Osteoblast (primary cell): ENCODE data around the gene EYS. TPM values are rescaled to one million over a fixed set of nuclear protein-coding genes. Genes with fewer than 3 reads are reported as not detected.

Experiments
- DNase-seq: peaks from one replicate; pipeline ENCODE4 v3.0.0; 2011; ENCODE audit warnings: low spot score, mixed read lengths; ENCODE audit not compliant: insufficient read length; ENCODE audit errors: missing footprints
- H2AFZ ChIP-seq: 2 replicates; pipeline ENCODE4 v1.6.0; 2011; ENCODE audit warnings: mild to moderate bottlenecking, low read length
- H3K27ac ChIP-seq: 2 replicates; pipeline ENCODE4 v1.5.1; 2011; ENCODE audit warnings: mild to moderate bottlenecking, low read depth, low read length, moderate library complexity
- H3K27me3 ChIP-seq: 2 replicates; pipeline ENCODE4 v1.6.0; 2012; ENCODE audit warnings: mild to moderate bottlenecking, control low read depth, inconsistent platforms, low read length, moderate library complexity; ENCODE audit not compliant: insufficient read depth
- H3K36me3 ChIP-seq: 2 replicates; pipeline ENCODE4 v1.5.1; 2011; ENCODE audit warnings: mild to moderate bottlenecking, low read length, control low read depth, moderate library complexity; ENCODE audit not compliant: insufficient read depth
- H3K4me1 ChIP-seq: 2 replicates; pipeline ENCODE4 v1.5.1; 2011; ENCODE audit warnings: mild to moderate bottlenecking, low read length, control low read depth, moderate library complexity; ENCODE audit not compliant: insufficient read depth
- H3K4me2 ChIP-seq: 2 replicates; pipeline ENCODE4 v1.6.0; 2011; ENCODE audit warnings: mild to moderate bottlenecking, low read length; ENCODE audit not compliant: insufficient read depth
- H3K4me3 ChIP-seq: fragments of 200-600 bp; sonication (generic); 3 replicates; pipeline ENCODE4 v1.5.1; 2012; ENCODE audit warnings: mild to moderate bottlenecking, low read length, inconsistent platforms; ENCODE audit not compliant: insufficient read depth
- H3K79me2 ChIP-seq: 2 replicates; pipeline ENCODE4 v1.6.0; 2012; ENCODE audit warnings: mild to moderate bottlenecking, low read length, control low read depth, inconsistent platforms; ENCODE audit not compliant: insufficient read depth
- H3K9me3 ChIP-seq: 2 replicates; pipeline ENCODE4 v1.5.1; 2011; ENCODE audit warnings: low read depth, low read length, control low read depth
- H4K20me1 ChIP-seq: 2 replicates; pipeline ENCODE4 v1.6.0; 2012; ENCODE audit warnings: mild to moderate bottlenecking, low read length, control low read depth; ENCODE audit not compliant: insufficient read depth
- CTCF ChIP-seq: IDR thresholded peaks from 2 replicates; pipeline ENCODE4 v1.5.1; 2011; ENCODE audit warnings: mild to moderate bottlenecking, low read depth, low read length, moderate library complexity; ENCODE audit errors: extremely low read depth
- total RNA-seq: library from RNA; depleted of rRNA; stranded (reverse); fragments of >200 nt; gene quantifications from 2 replicates; pipeline ENCODE4 v1.2.3, GENCODE V29; 2012

The EYS gene
- total RNA-seq, 1 donor: under 0.01 TPM

- no peak overlapping the region for H3K4me3 ChIP-seq
- no peak for TF ChIP-seq CTCF
- no peak overlapping the region for H3K27ac ChIP-seq
- H3K27me3 ChIP-seq: no peaks in the 10 kb centered on the region
- DNase-seq: no peak
- no peak overlapping the region for H2AFZ ChIP-seq
- H3K79me2 ChIP-seq: no peaks in the 10 kb centered on the region
- H3K9me3 ChIP-seq: no peaks in the 10 kb centered on the region
- no peaks in the 10 kb centered on the region for H3K4me1 ChIP-seq
- no peaks in the 10 kb centered on the region for H3K36me3 ChIP-seq
- H4K20me1 ChIP-seq: no peaks in the 10 kb centered on the region
- no peak overlapping the region for H3K4me2 ChIP-seq
Observed at GRCh38 chr6:64289931-64290330, 1417.1 kb downstream of the EYS start.

DNA sequence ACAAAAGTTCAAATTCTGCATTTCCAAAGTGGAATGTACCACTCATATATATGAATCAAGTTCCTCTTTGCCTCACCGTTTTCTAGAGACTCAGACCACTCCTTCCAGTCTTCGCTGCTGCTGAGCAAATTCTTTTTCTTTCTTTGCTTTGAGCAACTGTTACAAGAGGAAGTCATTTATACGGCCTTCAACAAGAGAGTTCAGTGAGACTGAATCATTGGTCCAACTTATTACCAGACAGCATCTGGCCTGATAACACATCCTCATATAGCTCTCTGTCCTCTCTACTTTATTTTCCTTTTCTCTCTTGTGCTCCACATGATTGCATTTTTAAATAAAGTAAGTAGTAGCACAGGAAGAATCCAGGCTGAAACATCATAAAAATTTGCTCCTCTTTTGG is 1418.7 kb downstream of the EYS start:
- H3K79me2 ChIP-seq: no peaks in the 10 kb centered on the region
- no peaks in the 10 kb centered on the region for H4K20me1 ChIP-seq
- no peak overlapping the region for H3K4me3 ChIP-seq
- no peaks in the 10 kb centered on the region for H3K27me3 ChIP-seq
- H3K27ac ChIP-seq: no peak overlapping the region
- H3K9me3 ChIP-seq: no peaks in the 10 kb centered on the region
- no peak for TF ChIP-seq CTCF
- H3K4me1 ChIP-seq: no peaks in the 10 kb centered on the region
- no peak overlapping the region for H2AFZ ChIP-seq
- no peak overlapping the region for H3K4me2 ChIP-seq
- H3K36me3 ChIP-seq: no peaks in the 10 kb centered on the region
- DNase-seq: no peak

- Histone ChIP-seq H3K27me3 (no peaks in the 10 kb centered on the region), H3K4me3 (no peak overlapping the region), H3K36me3 (no peaks in the 10 kb centered on the region), H3K79me2 (no peaks in the 10 kb centered on the region), H3K27ac (no peak overlapping the region), H3K4me2 (no peak overlapping the region), H4K20me1 (no peaks in the 10 kb centered on the region), H3K9me3 (no peaks in the 10 kb centered on the region), H2AFZ (no peak overlapping the region), H3K4me1 (no peaks in the 10 kb centered on the region)
- no peak for DNase-seq
- TF ChIP-seq CTCF: no peak
Observed at GRCh38 chr6:64281167-64281566, 1425.9 kb downstream of the EYS start.

- Histone ChIP-seq H3K27ac (no peak overlapping the region), H3K4me2 (no peak overlapping the region), H2AFZ (no peak overlapping the region), H3K36me3 (no peaks in the 10 kb centered on the region), H3K27me3 (no peaks in the 10 kb centered on the region), H3K4me1 (no peaks in the 10 kb centered on the region), H4K20me1 (no peaks in the 10 kb centered on the region), H3K4me3 (no peak overlapping the region), H3K79me2 (no peaks in the 10 kb centered on the region), H3K9me3 (no peaks in the 10 kb centered on the region)
- no peak for TF ChIP-seq CTCF
- DNase-seq: no peak
Observed at GRCh38 chr6:64280569-64280968, 1426.5 kb downstream of the EYS start.
